ENCODE data around the gene ACSBG1. TPM values are rescaled to one million over a fixed set of nuclear protein-coding genes. Genes with fewer than 3 reads are reported as not detected.

Gene ACSBG1
- polyA plus RNA-seq, 1 donor (not counting 4 experiments of a cell fraction or from before 2014, with no cell fraction given), result 0.01 TPM

- no peak for DNase-seq (ENCODE audit: low read depth, low spot score)
- H2AFZ ChIP-seq (ENCODE audit: control insufficient read depth, low read length), result no peak overlapping the region
These were observed 105.2 kb downstream of the ACSBG1 start for GRCh38 chr15:78129077-78129750.

GRCh38 chr15:78127882-78128281 is 106.5 kb downstream of the ACSBG1 start:
- Histone ChIP-seq H3K9me1 (ENCODE audit: control insufficient read depth, extremely low read depth, insufficient read depth, low read length) (no peaks in the 10 kb centered on the region), H2AFZ (ENCODE audit: control insufficient read depth, low read length) (no peak overlapping the region), H3K9ac (ENCODE audit: control insufficient read depth, extremely low read depth, insufficient read depth, low read length) (no peak overlapping the region), H3K4me1 (ENCODE audit: control insufficient read depth, extremely low read depth, insufficient read depth, low read length) (peaks cover 14% of the 10 kb centered on the region), H3K27me3 (ENCODE audit: control insufficient read depth, extremely low read depth, insufficient read depth, low read length) (no peaks in the 10 kb centered on the region), H3K79me2 (ENCODE audit: control insufficient read depth, insufficient read depth, low read length) (no peaks in the 10 kb centered on the region), H3K36me3 (ENCODE audit: control insufficient read depth in 2 of 2, extremely low read depth in 1 of 2, insufficient read depth in 2 of 2, low read length in 2 of 2) (no peaks in the 10 kb centered on the region), H3K4me2 (ENCODE audit: control insufficient read depth, extremely low read depth, insufficient read depth, low read depth, low read length) (no peak overlapping the region), H3K27ac (ENCODE audit: control insufficient read depth, insufficient read depth, low read length) (no peak overlapping the region), H4K20me1 (ENCODE audit: control insufficient read depth, extremely low read depth, insufficient read depth, low read length) (no peaks in the 10 kb centered on the region), H3K4me3 (ENCODE audit: control insufficient read depth in 2 of 3, extremely low read depth in 1 of 3, insufficient read depth in 2 of 3, low read depth in 1 of 3, low read length in 3 of 3) (no peak overlapping the region), H3K9me3 (ENCODE audit: control insufficient read depth, low read depth, low read length) (no peaks in the 10 kb centered on the region)
- DNase-seq (ENCODE audit: low read depth, low spot score) (no peak), FAIRE-seq (no peak)
- TF ChIP-seq EZH2 (IDR thresholded peaks at IDR 0.05; ENCODE audit: low read length), result no peak
- dilution Hi-C loops (cut with MboI; ENCODE audit: extremely low pct_ligation_motif_present, low sequenced_read_pairs), result no loop called here

More at GRCh38 chr15:78129077-78129750, 105.2 kb downstream of the ACSBG1 start:
- Histone ChIP-seq H3K9ac (ENCODE audit: control insufficient read depth, extremely low read depth, insufficient read depth, low read length) (no peak overlapping the region), H3K27ac (ENCODE audit: control insufficient read depth, insufficient read depth, low read length) (no peak overlapping the region), H3K9me3 (ENCODE audit: control insufficient read depth, low read depth, low read length) (no peaks in the 10 kb centered on the region), H4K20me1 (ENCODE audit: control insufficient read depth, extremely low read depth, insufficient read depth, low read length) (no peaks in the 10 kb centered on the region), H3K4me3 (ENCODE audit: control insufficient read depth in 2 of 3, extremely low read depth in 1 of 3, insufficient read depth in 2 of 3, low read depth in 1 of 3, low read length in 3 of 3) (no peak overlapping the region), H3K27me3 (ENCODE audit: control insufficient read depth, extremely low read depth, insufficient read depth, low read length) (no peaks in the 10 kb centered on the region), H3K4me2 (ENCODE audit: control insufficient read depth, extremely low read depth, insufficient read depth, low read depth, low read length) (no peak overlapping the region), H3K36me3 (ENCODE audit: control insufficient read depth in 2 of 2, extremely low read depth in 1 of 2, insufficient read depth in 2 of 2, low read length in 2 of 2) (no peaks in the 10 kb centered on the region), H3K79me2 (ENCODE audit: control insufficient read depth, insufficient read depth, low read length) (no peaks in the 10 kb centered on the region), H3K9me1 (ENCODE audit: control insufficient read depth, extremely low read depth, insufficient read depth, low read length) (no peaks in the 10 kb centered on the region), H3K4me1 (ENCODE audit: control insufficient read depth, extremely low read depth, insufficient read depth, low read length) (peaks cover 28% of the 10 kb centered on the region)
- dilution Hi-C loops (cut with MboI; ENCODE audit: extremely low pct_ligation_motif_present, low sequenced_read_pairs), result no loop called here
- no peak for FAIRE-seq
- TF ChIP-seq, protein P1, sequence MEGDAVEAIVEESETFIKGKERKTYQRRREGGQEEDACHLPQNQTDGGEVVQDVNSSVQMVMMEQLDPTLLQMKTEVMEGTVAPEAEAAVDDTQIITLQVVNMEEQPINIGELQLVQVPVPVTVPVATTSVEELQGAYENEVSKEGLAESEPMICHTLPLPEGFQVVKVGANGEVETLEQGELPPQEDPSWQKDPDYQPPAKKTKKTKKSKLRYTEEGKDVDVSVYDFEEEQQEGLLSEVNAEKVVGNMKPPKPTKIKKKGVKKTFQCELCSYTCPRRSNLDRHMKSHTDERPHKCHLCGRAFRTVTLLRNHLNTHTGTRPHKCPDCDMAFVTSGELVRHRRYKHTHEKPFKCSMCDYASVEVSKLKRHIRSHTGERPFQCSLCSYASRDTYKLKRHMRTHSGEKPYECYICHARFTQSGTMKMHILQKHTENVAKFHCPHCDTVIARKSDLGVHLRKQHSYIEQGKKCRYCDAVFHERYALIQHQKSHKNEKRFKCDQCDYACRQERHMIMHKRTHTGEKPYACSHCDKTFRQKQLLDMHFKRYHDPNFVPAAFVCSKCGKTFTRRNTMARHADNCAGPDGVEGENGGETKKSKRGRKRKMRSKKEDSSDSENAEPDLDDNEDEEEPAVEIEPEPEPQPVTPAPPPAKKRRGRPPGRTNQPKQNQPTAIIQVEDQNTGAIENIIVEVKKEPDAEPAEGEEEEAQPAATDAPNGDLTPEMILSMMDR (optimal IDR thresholded peaks at IDR 0.05 in 1 of 3, IDR thresholded peaks at IDR 0.05 in 1 of 3, conservative IDR thresholded peaks at IDR 0.05 in 1 of 3; ENCODE audit: extremely low read depth in 1 of 3, insufficient read depth in 2 of 3, low read length in 3 of 3), result no peak
- no peak for TF ChIP-seq EZH2 (IDR thresholded peaks at IDR 0.05; ENCODE audit: low read length)

- Histone ChIP-seq H3K4me1 (ENCODE audit: control insufficient read depth, extremely low read depth, insufficient read depth, low read length) (no peaks in the 10 kb centered on the region), H3K9me1 (ENCODE audit: control insufficient read depth, extremely low read depth, insufficient read depth, low read length) (no peaks in the 10 kb centered on the region), H3K79me2 (ENCODE audit: control insufficient read depth, insufficient read depth, low read length) (no peaks in the 10 kb centered on the region), H3K27me3 (ENCODE audit: control insufficient read depth, extremely low read depth, insufficient read depth, low read length) (no peaks in the 10 kb centered on the region), H3K36me3 (ENCODE audit: control insufficient read depth in 2 of 2, extremely low read depth in 1 of 2, insufficient read depth in 2 of 2, low read length in 2 of 2) (no peaks in the 10 kb centered on the region), H3K27ac (ENCODE audit: control insufficient read depth, insufficient read depth, low read length) (no peak overlapping the region), H4K20me1 (ENCODE audit: control insufficient read depth, extremely low read depth, insufficient read depth, low read length) (no peaks in the 10 kb centered on the region), H2AFZ (ENCODE audit: control insufficient read depth, low read length) (no peak overlapping the region), H3K9me3 (ENCODE audit: control insufficient read depth, low read depth, low read length) (no peaks in the 10 kb centered on the region), H3K4me2 (ENCODE audit: control insufficient read depth, extremely low read depth, insufficient read depth, low read depth, low read length) (no peak overlapping the region), H3K9ac (ENCODE audit: control insufficient read depth, extremely low read depth, insufficient read depth, low read length) (no peak overlapping the region), H3K4me3 (ENCODE audit: control insufficient read depth in 2 of 3, extremely low read depth in 1 of 3, insufficient read depth in 2 of 3, low read depth in 1 of 3, low read length in 3 of 3) (no peak overlapping the region)
- no peak for TF ChIP-seq EZH2 (IDR thresholded peaks at IDR 0.05; ENCODE audit: low read length)
- TF ChIP-seq, protein P1 (optimal IDR thresholded peaks at IDR 0.05 in 1 of 3, IDR thresholded peaks at IDR 0.05 in 1 of 3, conservative IDR thresholded peaks at IDR 0.05 in 1 of 3; ENCODE audit: extremely low read depth in 1 of 3, insufficient read depth in 2 of 3, low read length in 3 of 3), result no peak
- dilution Hi-C loops (cut with MboI; ENCODE audit: extremely low pct_ligation_motif_present, low sequenced_read_pairs), result no loop called here
- DNase-seq (ENCODE audit: low read depth, low spot score) (no peak), FAIRE-seq (no peak)
These were observed 109.1 kb downstream of the ACSBG1 start for GRCh38 chr15:78125267-78125666.

Data from keratinocyte (primary cell).